Suprapubic skin (tissue), 4 donors: Measurements from ENCODE around the gene JMJD1C.

Experiments used
- EP300 ChIP-seq: sonication (generic); formaldehyde crosslinking; IDR thresholded peaks from one replicate; pipeline ENCODE4 v1.6.1; 2017; ENCODE audit warnings: antibody characterized with exemption
- POLR2A ChIP-seq, 2 donors: fragments of 450-650 bp; IDR thresholded peaks; one replicate each; pipeline ENCODE4 v1.6.1; 2017; ENCODE audit warnings: antibody characterized with exemption in 2 of 2, mild to moderate bottlenecking in 2 of 2, moderate library complexity in 2 of 2
- POLR2AphosphoS5 ChIP-seq, 3 donors: sonication (generic); formaldehyde crosslinking; IDR thresholded peaks; one replicate each; pipeline ENCODE4 v1.6.1; 2017; ENCODE audit warnings: antibody characterized with exemption in 3 of 3
- TF ChIP-seq, protein P1 (sequence below), 2 donors: fragments of 200-600 bp in 1 of 2; fragments of 450-650 bp in 1 of 2; sonication (generic) in 1 of 2; IDR thresholded peaks; one replicate each; pipeline ENCODE4 v1.5.1; 2016 to 2019; ENCODE audit warnings: antibody characterized with exemption in 2 of 2, mild to moderate bottlenecking in 1 of 2, moderate library complexity in 1 of 2

- TF ChIP-seq, protein P1, sequence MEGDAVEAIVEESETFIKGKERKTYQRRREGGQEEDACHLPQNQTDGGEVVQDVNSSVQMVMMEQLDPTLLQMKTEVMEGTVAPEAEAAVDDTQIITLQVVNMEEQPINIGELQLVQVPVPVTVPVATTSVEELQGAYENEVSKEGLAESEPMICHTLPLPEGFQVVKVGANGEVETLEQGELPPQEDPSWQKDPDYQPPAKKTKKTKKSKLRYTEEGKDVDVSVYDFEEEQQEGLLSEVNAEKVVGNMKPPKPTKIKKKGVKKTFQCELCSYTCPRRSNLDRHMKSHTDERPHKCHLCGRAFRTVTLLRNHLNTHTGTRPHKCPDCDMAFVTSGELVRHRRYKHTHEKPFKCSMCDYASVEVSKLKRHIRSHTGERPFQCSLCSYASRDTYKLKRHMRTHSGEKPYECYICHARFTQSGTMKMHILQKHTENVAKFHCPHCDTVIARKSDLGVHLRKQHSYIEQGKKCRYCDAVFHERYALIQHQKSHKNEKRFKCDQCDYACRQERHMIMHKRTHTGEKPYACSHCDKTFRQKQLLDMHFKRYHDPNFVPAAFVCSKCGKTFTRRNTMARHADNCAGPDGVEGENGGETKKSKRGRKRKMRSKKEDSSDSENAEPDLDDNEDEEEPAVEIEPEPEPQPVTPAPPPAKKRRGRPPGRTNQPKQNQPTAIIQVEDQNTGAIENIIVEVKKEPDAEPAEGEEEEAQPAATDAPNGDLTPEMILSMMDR (IDR thresholded peaks at IDR 0.05): no peak
- TF ChIP-seq EP300: no peak
- TF ChIP-seq POLR2A (IDR thresholded peaks at IDR 0.05): no peak
- TF ChIP-seq POLR2AphosphoS5 (IDR thresholded peaks at IDR 0.05): no peak
These were observed 39.8 kb upstream of the JMJD1C start for GRCh38 chr10:63505562-63505961.
